Tibial nerve (tissue), 4 donors: Measurements from ENCODE around the gene KLHL11. TPM values are rescaled to one million over a fixed set of nuclear protein-coding genes. Genes with fewer than 3 reads are reported as not detected.
A peak's percentile ranks its signal among the peaks of the same experiment; 100 is the strongest.
"Not testable (repeated sequence)": the region's sequence is repeated elsewhere in the genome, so short reads cannot be mapped to it uniquely, and the experiment has no call there.

Experiments used
- DNase-seq, 2 donors: peaks; one replicate each; pipeline ENCODE4 v3.0.0-alpha.2; 2019; ENCODE audit warnings: low spot score in 2 of 2
- H3K27ac ChIP-seq, 4 donors: fragments of 200-600 bp; sonication (generic) in 3 of 4; one replicate each; pipeline ENCODE4 v1.5.1; 2017 to 2019; ENCODE audit warnings: mild to moderate bottlenecking in 1 of 4
- H3K27me3 ChIP-seq, 2 donors: fragments of 200-600 bp; sonication (generic) in 1 of 2; one replicate each; pipeline versions ENCODE4 v1.5.1 to v1.6.0; 2017 to 2019
- H3K36me3 ChIP-seq, 3 donors: fragments of 200-600 bp; sonication (generic); one replicate each; pipeline ENCODE4 v1.5.1; 2018 to 2019
- H3K4me1 ChIP-seq, 4 donors: fragments of 200-600 bp; sonication (generic) in 3 of 4; one replicate each; pipeline ENCODE4 v1.5.1; 2017 to 2019
- H3K4me3 ChIP-seq, 4 donors: fragments of 200-600 bp; sonication (generic) in 3 of 4; one replicate each; pipeline ENCODE4 v1.5.1; 2017 to 2019; ENCODE audit warnings: mild to moderate bottlenecking in 1 of 4, moderate library complexity in 1 of 4
- H3K9me3 ChIP-seq, 4 donors: fragments of 200-600 bp; sonication (generic) in 3 of 4; one replicate each; pipeline ENCODE4 v1.5.1; 2017 to 2019
- EP300 ChIP-seq, 2 donors: sonication (generic); formaldehyde crosslinking; IDR thresholded peaks; one replicate each; pipeline ENCODE4 v1.6.1; 2017; ENCODE audit warnings: antibody characterized with exemption in 2 of 2, mild to moderate bottlenecking in 1 of 2
- POLR2A ChIP-seq, 2 donors: fragments of 450-650 bp; IDR thresholded peaks; one replicate each; pipeline ENCODE4 v1.6.1; 2017; ENCODE audit warnings: antibody characterized with exemption in 2 of 2, mild to moderate bottlenecking in 2 of 2, moderate library complexity in 2 of 2
- WGBS, 2 donors: methylation state at CpG; one replicate each; pipeline ENCODE4 v1.1.5; 2018; 5-methylcytosine and 5-hydroxymethylcytosine counted together
- total RNA-seq, 4 donors: library from RNA; depleted of rRNA; stranded (reverse); fragments of >200 nt; gene quantifications; one replicate each; pipeline ENCODE4 v1.1.0, GENCODE V29; 2016
- TF ChIP-seq, protein P1 (sequence below), 5 experiments: fragments of 200-600 bp in 3 of 5; fragments of 450-650 bp in 2 of 5; sonication (generic) in 3 of 5; IDR thresholded peaks; one replicate each; pipeline ENCODE4 v1.5.1; 2016 to 2019; ENCODE audit warnings: antibody characterized with exemption in 5 of 5, mild to moderate bottlenecking in 3 of 5, moderate library complexity in 2 of 5

KLHL11 gene
- total RNA-seq, 4 donors from 2014 or later = 27.3 to 42.2 (median 32.7) TPM

DNA sequence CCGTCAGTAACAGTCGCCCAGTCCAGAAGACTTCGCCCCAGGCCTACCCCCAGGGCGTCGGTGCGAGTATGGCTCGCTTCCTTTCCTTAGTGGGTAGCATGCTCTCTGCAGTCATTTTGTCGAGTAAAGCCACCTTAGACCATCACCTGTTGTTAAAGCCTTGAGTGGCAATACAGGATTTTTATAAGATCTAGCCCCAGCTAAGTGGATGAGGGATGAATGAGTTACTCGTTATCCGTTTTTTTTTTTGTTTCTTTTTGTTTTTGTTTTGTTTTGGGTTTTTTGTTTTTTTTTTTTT is 322 bp upstream of the KLHL11 start:
- TF ChIP-seq, protein P1, sequence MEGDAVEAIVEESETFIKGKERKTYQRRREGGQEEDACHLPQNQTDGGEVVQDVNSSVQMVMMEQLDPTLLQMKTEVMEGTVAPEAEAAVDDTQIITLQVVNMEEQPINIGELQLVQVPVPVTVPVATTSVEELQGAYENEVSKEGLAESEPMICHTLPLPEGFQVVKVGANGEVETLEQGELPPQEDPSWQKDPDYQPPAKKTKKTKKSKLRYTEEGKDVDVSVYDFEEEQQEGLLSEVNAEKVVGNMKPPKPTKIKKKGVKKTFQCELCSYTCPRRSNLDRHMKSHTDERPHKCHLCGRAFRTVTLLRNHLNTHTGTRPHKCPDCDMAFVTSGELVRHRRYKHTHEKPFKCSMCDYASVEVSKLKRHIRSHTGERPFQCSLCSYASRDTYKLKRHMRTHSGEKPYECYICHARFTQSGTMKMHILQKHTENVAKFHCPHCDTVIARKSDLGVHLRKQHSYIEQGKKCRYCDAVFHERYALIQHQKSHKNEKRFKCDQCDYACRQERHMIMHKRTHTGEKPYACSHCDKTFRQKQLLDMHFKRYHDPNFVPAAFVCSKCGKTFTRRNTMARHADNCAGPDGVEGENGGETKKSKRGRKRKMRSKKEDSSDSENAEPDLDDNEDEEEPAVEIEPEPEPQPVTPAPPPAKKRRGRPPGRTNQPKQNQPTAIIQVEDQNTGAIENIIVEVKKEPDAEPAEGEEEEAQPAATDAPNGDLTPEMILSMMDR (IDR thresholded peaks at IDR 0.05) = no peak
- H3K4me1 ChIP-seq = peaks cover 0 to 38% (median 19%) of the 10 kb centered on the region in 4 donors
- DNase-seq = no peak
- no peaks in the 10 kb centered on the region for H3K27me3 ChIP-seq
- WGBS, 2 donors = 0 to 1% methylated on average over 10 of the region's 10 CpGs
- no peaks in the 10 kb centered on the region for H3K9me3 ChIP-seq
- peak overlapping the region in 3 of 4 donors; percentile 2 to 90 (median 86) for H3K27ac ChIP-seq
- H3K4me3 ChIP-seq = peak overlapping the region; percentile 64 to 98 (median 80)
- peaks cover 0 to 39% (median 9%) of the 10 kb centered on the region in 3 donors for H3K36me3 ChIP-seq

DNA sequence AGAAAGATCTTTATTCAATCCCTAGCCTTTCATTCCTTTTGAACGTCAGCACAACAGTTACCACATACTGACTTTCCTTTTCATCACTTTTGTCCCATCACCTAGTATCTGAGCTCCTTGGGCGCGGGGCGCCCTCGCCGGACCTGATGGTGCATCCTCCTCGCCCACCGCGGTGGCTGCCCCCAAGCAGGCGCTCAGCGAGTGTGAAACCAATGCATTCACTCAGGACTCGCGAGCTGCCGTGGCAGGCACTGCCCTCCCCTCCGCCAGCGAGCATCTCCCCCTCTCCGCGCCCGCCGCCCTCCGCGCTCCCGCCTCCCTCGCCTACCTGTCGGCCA is 756 bp downstream of the KLHL11 start:
- H3K27me3 ChIP-seq = no peaks in the 10 kb centered on the region
- peak overlapping the region; percentile 64 to 98 (median 80) for H3K4me3 ChIP-seq
- H3K36me3 ChIP-seq = peaks cover 0 to 28% (median 0%) of the 10 kb centered on the region in 3 donors
- no peak for TF ChIP-seq POLR2A (IDR thresholded peaks at IDR 0.05)
- TF ChIP-seq, protein P1 (IDR thresholded peaks at IDR 0.05) = no peak
- TF ChIP-seq EP300 (IDR thresholded peaks at IDR 0.05) = no peak
- peaks cover 0 to 48% (median 19%) of the 10 kb centered on the region in 4 donors for H3K4me1 ChIP-seq
- DNase-seq = no peak
- WGBS, 2 donors = 0% methylated on average over 24 to 25 of the region's 25 CpGs
- H3K9me3 ChIP-seq = no peaks in the 10 kb centered on the region
- peak overlapping the region; percentile 73 to 90 (median 87) for H3K27ac ChIP-seq

DNA sequence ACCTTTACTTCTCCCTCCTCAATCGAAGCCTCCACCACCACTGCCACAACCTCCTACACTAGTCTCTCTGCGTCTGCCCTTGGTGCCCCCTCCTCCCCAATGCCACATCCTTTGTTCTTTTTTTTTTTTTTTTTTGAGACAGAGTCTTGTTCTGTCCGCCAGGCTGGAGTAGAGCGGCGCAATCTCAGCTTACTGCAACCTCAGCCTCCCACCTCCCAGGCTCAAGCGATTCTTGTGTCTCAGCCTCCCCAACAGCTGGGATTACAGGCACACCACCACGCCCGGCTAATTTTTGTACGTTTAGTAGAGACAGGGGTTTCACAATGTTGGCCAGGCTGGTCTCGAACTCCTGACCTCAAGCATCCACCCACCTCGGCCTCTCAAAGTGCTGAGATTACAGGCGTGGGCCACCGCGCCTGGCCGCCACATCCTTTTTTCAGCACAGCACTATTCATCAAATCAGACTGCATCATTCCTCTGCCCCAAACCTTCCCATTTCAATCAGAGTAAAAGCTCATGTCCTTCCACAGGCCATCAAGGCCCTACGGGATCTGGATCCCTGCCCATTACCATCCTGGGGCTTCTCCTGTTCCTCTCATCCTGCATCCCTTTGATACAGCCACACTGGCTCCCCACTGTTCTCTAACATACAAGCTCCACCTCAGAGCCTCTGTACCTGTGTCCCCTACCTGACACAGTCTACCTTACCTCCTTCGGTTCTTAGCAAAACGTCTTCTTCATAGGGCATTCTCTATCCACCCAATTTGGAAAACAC is 2.0 kb downstream of the KLHL11 start:
- Histone ChIP-seq H3K27ac (no peak overlapping the region), H3K9me3 (no peaks in the 10 kb centered on the region), H3K27me3 (no peaks in the 10 kb centered on the region), H3K36me3 (peaks cover 0 to 18% (median 0%) of the 10 kb centered on the region in 3 donors), H3K4me3 (peak overlapping the region in 3 of 4 donors; percentile 3 to 89 (median 64)), H3K4me1 (peaks cover 0 to 48% (median 19%) of the 10 kb centered on the region in 4 donors)
- TF ChIP-seq POLR2A (IDR thresholded peaks at IDR 0.05) = no peak
- no peak for TF ChIP-seq EP300 (IDR thresholded peaks at IDR 0.05)
- TF ChIP-seq, protein P1 (IDR thresholded peaks at IDR 0.05) = no peak
- 52 to 54% methylated on average over 18 of the region's 18 CpGs for WGBS, 2 donors
- no peak for DNase-seq

DNA sequence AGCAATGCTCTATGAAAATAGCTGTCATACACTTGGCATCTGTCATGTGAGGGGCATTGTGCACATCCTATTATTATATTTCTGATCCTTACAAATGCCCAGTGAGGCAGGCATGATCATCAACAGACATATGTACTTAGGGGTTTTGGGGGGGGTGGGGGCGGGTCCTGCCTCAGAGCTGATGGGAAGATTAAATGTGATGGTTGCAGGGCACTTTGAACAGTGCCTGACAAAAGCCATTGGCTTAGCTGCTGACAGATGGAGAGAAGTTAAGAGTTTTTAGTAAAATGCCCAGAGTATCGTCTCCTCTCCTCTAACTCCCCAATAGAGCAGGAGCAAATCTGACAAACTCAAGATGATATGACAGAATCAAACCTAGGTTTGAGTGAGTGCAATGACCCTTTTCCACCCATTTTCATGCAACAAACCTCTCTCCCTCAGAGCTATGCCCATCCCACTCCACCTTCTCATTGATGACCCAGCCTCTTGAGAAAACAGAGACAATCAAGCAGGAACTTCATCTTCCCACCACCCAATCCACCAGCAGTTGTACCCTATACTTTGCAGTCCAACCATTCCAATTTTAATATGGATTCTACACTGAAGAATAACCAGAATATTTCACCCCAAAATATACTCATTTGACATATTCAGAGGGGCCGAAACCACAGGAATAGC is 4.8 kb downstream of the KLHL11 start:
- no peak for DNase-seq
- H3K4me1 ChIP-seq = peaks cover 0 to 46% (median 19%) of the 10 kb centered on the region in 4 donors
- no peaks in the 10 kb centered on the region for H3K36me3 ChIP-seq
- H3K27ac ChIP-seq = no peak overlapping the region
- no peak overlapping the region for H3K4me3 ChIP-seq
- WGBS, 2 donors = 64 to 77% methylated on average over 3 of the region's 3 CpGs
- no peaks in the 10 kb centered on the region for H3K9me3 ChIP-seq
- TF ChIP-seq, protein P1 (IDR thresholded peaks at IDR 0.05) = no peak
- TF ChIP-seq POLR2A (IDR thresholded peaks at IDR 0.05) (no peak), EP300 (IDR thresholded peaks at IDR 0.05) (no peak)
- H3K27me3 ChIP-seq = no peaks in the 10 kb centered on the region

DNA sequence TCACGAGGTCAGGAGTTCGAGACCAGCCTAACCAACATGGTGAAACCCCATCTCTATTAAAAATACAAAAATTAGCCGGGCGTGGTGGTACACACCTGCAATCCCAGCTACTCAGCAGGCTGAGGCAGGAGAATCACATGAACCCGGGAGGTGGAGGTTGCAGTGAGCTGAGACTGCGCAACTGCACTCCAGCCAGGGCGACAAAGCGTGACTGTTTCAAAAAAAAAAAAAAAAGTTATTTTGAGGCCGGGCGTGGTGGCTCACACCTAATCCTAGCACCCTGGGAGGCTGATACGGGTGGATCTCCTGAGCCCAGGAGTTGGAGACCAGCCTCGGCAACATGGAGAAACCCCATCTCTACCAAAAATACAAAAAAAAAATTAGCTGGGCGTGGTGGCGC is 13.8 kb downstream of the KLHL11 start:
- WGBS, 2 donors = 94 to 96% methylated on average over 14 of the region's 14 CpGs
- not testable (repeated sequence) for H3K9me3 ChIP-seq, H3K4me3 ChIP-seq, DNase-seq, H3K27me3 ChIP-seq, H3K27ac ChIP-seq
- Histone ChIP-seq H3K4me1 (peaks cover 0 to 31% (median 9%) of the 10 kb centered on the region in 4 donors), H3K36me3 (peaks cover 0 to 31% (median 0%) of the 10 kb centered on the region in 3 donors)
